ENCODE data around the gene CDK5.

CDK5 gene

GRCh38 chr7:151086802-151087244, 29.1 kb upstream of the CDK5 start:
- DNase-seq (ENCODE audit: low read depth in 2 of 2), result no peak

- DNase-seq (ENCODE audit: low read depth in 2 of 2), result peak in 1 of 2 donors; percentile 21
These were observed 28.3 kb upstream of the CDK5 start, which contains the start of gene AGAP3 for GRCh38 chr7:151085691-151086620. Gene AGAP3 (plus strand): TSS chr7:151086475. CDS start chr7:151086742, 267 bp downstream.

- no peak for DNase-seq (ENCODE audit: low read depth in 2 of 2)
These were observed 27.6 kb upstream of the CDK5 start for GRCh38 chr7:151085329-151085690.

- no peak for DNase-seq (ENCODE audit: low read depth in 2 of 2)
These were observed 26.1 kb upstream of the CDK5 start for GRCh38 chr7:151083824-151084160.

GRCh38 chr7:151083071-151083823, 25.6 kb upstream of the CDK5 start, which contains the start of gene TMUB1:
Gene TMUB1 (minus strand): TSS chr7:151083493. CDS start chr7:151082563, 930 bp downstream.
- DNase-seq (ENCODE audit: low read depth in 2 of 2), result peak; percentile 64 to 73

- no peak for DNase-seq (ENCODE audit: low read depth in 2 of 2)
These were observed 24.7 kb upstream of the CDK5 start for GRCh38 chr7:151082141-151083070.

GRCh38 chr7:151081170-151082101, 23.7 kb upstream of the CDK5 start:
- DNase-seq (ENCODE audit: low read depth in 2 of 2), result no peak

GRCh38 chr7:151080522-151081169, 22.9 kb upstream of the CDK5 start, which contains the start of gene FASTK:
Gene FASTK (minus strand): TSS chr7:151080809. CDS start chr7:151080766, 43 bp downstream.
- peak; percentile 73 to 77 for DNase-seq (ENCODE audit: low read depth in 2 of 2)

GRCh38 chr7:151080067-151080521, 22.4 kb upstream of the CDK5 start:
- DNase-seq (ENCODE audit: low read depth in 2 of 2), result no peak

- no peak for DNase-seq (ENCODE audit: low read depth in 2 of 2)
These were observed 21.7 kb upstream of the CDK5 start for GRCh38 chr7:151079199-151079910.

- no peak for DNase-seq (ENCODE audit: low read depth in 2 of 2)
These were observed 20.7 kb upstream of the CDK5 start for GRCh38 chr7:151078233-151079040.

- DNase-seq (ENCODE audit: low read depth in 2 of 2), result no peak
These were observed 20.1 kb upstream of the CDK5 start for GRCh38 chr7:151077705-151078232.

- DNase-seq (ENCODE audit: low read depth in 2 of 2), result no peak
These were observed 19.4 kb upstream of the CDK5 start for GRCh38 chr7:151076863-151077704.

- DNase-seq (ENCODE audit: low read depth in 2 of 2), result no peak
These were observed 18.3 kb upstream of the CDK5 start for GRCh38 chr7:151075978-151076426.

GRCh38 chr7:151075662-151075971, 17.9 kb upstream of the CDK5 start:
- no peak for DNase-seq (ENCODE audit: low read depth in 2 of 2)

GRCh38 chr7:151074817-151075661, 17.3 kb upstream of the CDK5 start:
- DNase-seq (ENCODE audit: low read depth in 2 of 2), result no peak
